Caco-2 (cell line): ENCODE results near the gene PCSK9. TPM values are rescaled to one million over a fixed set of nuclear protein-coding genes. Genes with fewer than 3 reads are reported as not detected.

Experiments
- BruUV-seq: library from RNA; stranded (reverse); fragments of 400-500 nt; replicated peaks from 2 replicates; lab custom pipeline; 2021; lab: Mats Ljungman, UMichigan
- CTCF ChIA-PET: fragments of 300-600 bp; sonication (Branson Sonifier 250); formaldehyde crosslinking; loops from one replicate; lab custom pipeline; 2022; ENCODE audit warnings: antibody characterized with exemption; lab: Charles Lee
- POLR2A ChIA-PET: fragments of 300-600 bp; sonication (Branson Sonifier 250); formaldehyde crosslinking; loops from one replicate; lab custom pipeline; 2022; ENCODE audit warnings: antibody characterized with exemption; lab: Charles Lee
- DNase-seq, 2 experiments: peaks; one replicate each; pipeline versions ENCODE4 v3.0.0 to v3.0.0-alpha.2; 2020 to 2022
- H3K27me3 ChIP-seq: replicated peaks from 2 replicates; pipeline ENCODE4 v1.6.0; 2011; ENCODE audit warnings: low read length; ENCODE audit not compliant: control insufficient read depth, insufficient read depth
- H3K36me3 ChIP-seq: 2 replicates; pipeline ENCODE4 v1.5.1; 2011; ENCODE audit warnings: low read length; ENCODE audit not compliant: control insufficient read depth, insufficient read depth
- H3K4me1 ChIP-seq: fragments of 250-450 bp; sonication (Bioruptor Pico); 2 replicates; pipeline ENCODE4 v1.5.1; 2020; ENCODE audit warnings: mild to moderate bottlenecking
- H3K4me3 ChIP-seq: 2 replicates; pipeline ENCODE4 v1.5.1; 2011; ENCODE audit warnings: low read depth, mild to moderate bottlenecking, control low read depth, low read length
- H3K9me3 ChIP-seq: fragments of 250-450 bp; sonication (Bioruptor Pico); 2 replicates; pipeline ENCODE4 v1.5.1; 2020; ENCODE audit warnings: mild to moderate bottlenecking, moderate library complexity
- H3K27ac Mint-ChIP-seq: one replicate; pipeline ENCODE4 v1.8.0; 2022; ENCODE audit warnings: mixed read lengths; ENCODE audit not compliant: unreplicated experiment
- H3K27me3 Mint-ChIP-seq: one replicate; pipeline ENCODE4 v1.8.0; 2022; ENCODE audit warnings: mixed read lengths; ENCODE audit not compliant: insufficient read depth, unreplicated experiment
- H3K36me3 Mint-ChIP-seq: one replicate; pipeline ENCODE4 v1.8.0; 2022; ENCODE audit warnings: mild to moderate bottlenecking, mixed read lengths; ENCODE audit not compliant: insufficient read depth, unreplicated experiment
- H3K4me1 Mint-ChIP-seq: one replicate; pipeline ENCODE4 v1.8.0; 2022; ENCODE audit warnings: low read depth, mixed read lengths; ENCODE audit not compliant: unreplicated experiment
- H3K4me3 Mint-ChIP-seq: one replicate; pipeline ENCODE4 v1.8.0; 2022; ENCODE audit warnings: mild to moderate bottlenecking, moderate library complexity, mixed read lengths; ENCODE audit not compliant: unreplicated experiment
- H3K9me3 Mint-ChIP-seq: one replicate; pipeline ENCODE4 v1.8.0; 2022; ENCODE audit warnings: mixed read lengths; ENCODE audit not compliant: unreplicated experiment
- intact Hi-C: fragments of 100-400 bp; cut with micrococcal nuclease; formaldehyde crosslinking; loops from one replicate; pipeline ENCODE4 v1.10.0; 2022; ENCODE audit not compliant: unreplicated experiment
- total RNA-seq: library from RNA; stranded (reverse); gene quantifications from 2 replicates; pipeline ENCODE4 v1.2.3, GENCODE V29; 2022
- TF ChIP-seq, protein P1 (sequence below), 2 experiments: fragments of 200-600 bp in 1 of 2; IDR thresholded peaks; 1 replicate in 1 of 2; 2 replicates in 1 of 2; pipeline versions ENCODE4 v1.5.1 to v1.8.0; 2011 to 2022; ENCODE audit warnings: antibody characterized with exemption in 1 of 2, control low read depth in 1 of 2, inconsistent platforms in 1 of 2, low read depth in 1 of 2, low read length in 1 of 2, mild to moderate bottlenecking in 1 of 2, moderate library complexity in 1 of 2; ENCODE audit not compliant: insufficient read depth in 1 of 2, severe bottlenecking in 1 of 2, unreplicated experiment in 1 of 2

Gene PCSK9
- total RNA-seq, 1 experiment from 2014 or later: 29.4 TPM

DNA sequence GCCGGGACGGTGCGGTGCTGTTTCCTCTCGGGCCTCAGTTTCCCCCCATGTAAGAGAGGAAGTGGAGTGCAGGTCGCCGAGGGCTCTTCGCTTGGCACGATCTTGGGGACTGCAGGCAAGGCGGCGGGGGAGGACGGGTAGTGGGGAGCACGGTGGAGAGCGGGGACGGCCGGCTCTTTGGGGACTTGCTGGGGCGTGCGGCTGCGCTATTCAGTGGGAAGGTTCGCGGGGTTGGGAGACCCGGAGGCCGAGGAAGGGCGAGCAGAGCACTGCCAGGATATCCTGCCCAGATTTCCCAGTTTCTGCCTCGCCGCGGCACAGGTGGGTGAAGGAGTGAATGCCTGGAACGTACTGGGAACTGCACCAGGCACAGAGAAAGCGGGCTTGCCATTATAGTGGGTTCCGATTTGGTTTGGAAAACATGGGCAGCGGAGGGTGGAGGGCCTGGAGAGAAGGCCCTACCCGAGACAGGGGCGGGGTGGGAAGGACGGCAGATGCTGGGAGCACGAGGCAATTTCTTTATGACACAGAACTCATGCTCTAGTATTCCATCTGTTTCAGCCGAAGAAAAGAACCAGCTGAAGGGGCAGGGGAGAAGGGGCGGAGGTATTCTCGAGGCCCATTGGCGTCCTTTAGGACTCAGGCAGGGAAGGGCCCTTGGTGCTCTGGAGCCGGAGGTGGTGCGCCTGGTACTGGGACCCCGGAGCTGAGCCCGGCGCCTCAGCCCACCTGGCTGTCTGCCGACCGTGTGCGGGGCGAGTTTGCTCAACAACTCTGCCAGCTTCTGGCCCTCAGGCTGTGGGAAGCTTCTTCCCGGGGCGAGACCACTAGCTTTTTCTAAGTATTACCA lies 960 bp downstream of the PCSK9 start:
- Mint-ChIP-seq H3K36me3 (peaks cover 12% of the 10 kb centered on the region), H3K9me3 (no peaks in the 10 kb centered on the region), H3K4me1 (peaks cover 13% of the 10 kb centered on the region), H3K27ac (peak overlapping the region; percentile 72), H3K4me3 (peak overlapping the region; percentile 95), H3K27me3 (no peaks in the 10 kb centered on the region)
- Histone ChIP-seq H3K27me3 (no peaks in the 10 kb centered on the region), H3K9me3 (no peaks in the 10 kb centered on the region), H3K4me1 (peaks cover 9% of the 10 kb centered on the region), H3K36me3 (peaks cover 4% of the 10 kb centered on the region), H3K4me3 (peak overlapping the region; percentile 96)
- ChIA-PET CTCF (interaction anchor here (0.9 kb wide), 2 partner anchors 18 to 31 kb away, joined by 3 to 4 read pairs; no protein-coding TSS in a partner anchor), POLR2A (no interaction called here)
- DNase-seq: peak in 1 of 2 experiments; percentile 20
- no TSS peak for BruUV-seq
- intact Hi-C loops: no loop called here
- TF ChIP-seq, protein P1, sequence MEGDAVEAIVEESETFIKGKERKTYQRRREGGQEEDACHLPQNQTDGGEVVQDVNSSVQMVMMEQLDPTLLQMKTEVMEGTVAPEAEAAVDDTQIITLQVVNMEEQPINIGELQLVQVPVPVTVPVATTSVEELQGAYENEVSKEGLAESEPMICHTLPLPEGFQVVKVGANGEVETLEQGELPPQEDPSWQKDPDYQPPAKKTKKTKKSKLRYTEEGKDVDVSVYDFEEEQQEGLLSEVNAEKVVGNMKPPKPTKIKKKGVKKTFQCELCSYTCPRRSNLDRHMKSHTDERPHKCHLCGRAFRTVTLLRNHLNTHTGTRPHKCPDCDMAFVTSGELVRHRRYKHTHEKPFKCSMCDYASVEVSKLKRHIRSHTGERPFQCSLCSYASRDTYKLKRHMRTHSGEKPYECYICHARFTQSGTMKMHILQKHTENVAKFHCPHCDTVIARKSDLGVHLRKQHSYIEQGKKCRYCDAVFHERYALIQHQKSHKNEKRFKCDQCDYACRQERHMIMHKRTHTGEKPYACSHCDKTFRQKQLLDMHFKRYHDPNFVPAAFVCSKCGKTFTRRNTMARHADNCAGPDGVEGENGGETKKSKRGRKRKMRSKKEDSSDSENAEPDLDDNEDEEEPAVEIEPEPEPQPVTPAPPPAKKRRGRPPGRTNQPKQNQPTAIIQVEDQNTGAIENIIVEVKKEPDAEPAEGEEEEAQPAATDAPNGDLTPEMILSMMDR (IDR thresholded peaks at IDR 0.05; ENCODE audit: insufficient read depth in 1 of 2, low read depth in 1 of 2, low read length in 1 of 2, severe bottlenecking in 1 of 2, unreplicated experiment in 1 of 2): no peak

DNA sequence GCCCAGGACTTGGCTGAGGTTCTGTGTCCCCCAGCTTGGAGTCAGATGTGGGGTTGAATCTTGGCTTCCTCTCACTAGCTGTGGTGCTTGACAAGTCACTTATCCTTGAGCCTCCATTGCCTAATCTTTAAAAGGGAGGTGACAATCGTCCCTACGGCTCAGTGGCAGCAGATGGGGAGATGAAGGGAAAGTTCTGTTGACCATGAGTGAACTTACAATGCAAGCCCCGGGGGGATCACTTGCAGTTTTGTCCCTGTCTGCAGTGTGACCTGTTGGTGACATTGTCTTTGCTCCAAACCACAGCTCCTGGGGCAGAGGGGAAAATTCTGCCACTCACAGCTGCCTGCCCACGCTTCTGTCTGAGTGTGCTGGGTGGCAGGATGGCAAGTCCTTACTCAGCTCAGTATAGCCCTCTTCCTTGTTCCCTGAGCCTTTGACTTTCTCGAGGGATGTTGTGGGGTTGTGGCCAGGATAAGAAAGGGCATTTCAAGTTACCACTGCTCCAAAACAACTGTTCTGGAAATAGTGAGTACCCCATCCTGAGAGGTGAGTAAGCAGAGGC lies 1.7 kb downstream of the PCSK9 start:
- H3K4me3 Mint-ChIP-seq: peak overlapping the region; percentile 95
- Histone ChIP-seq H3K36me3 (peaks cover 4% of the 10 kb centered on the region), H3K27me3 (no peaks in the 10 kb centered on the region), H3K4me3 (peak overlapping the region; percentile 96), H3K9me3 (no peaks in the 10 kb centered on the region), H3K4me1 (peaks cover 9% of the 10 kb centered on the region)
- H3K4me1 Mint-ChIP-seq: peaks cover 13% of the 10 kb centered on the region
- H3K36me3 Mint-ChIP-seq: peaks cover 12% of the 10 kb centered on the region
- ChIA-PET POLR2A (no interaction called here), CTCF (interaction anchor here (0.9 kb wide), 2 partner anchors 19 to 30 kb away, joined by 3 to 4 read pairs; no protein-coding TSS in a partner anchor)
- intact Hi-C loops: no loop called here
- DNase-seq: no peak
- TF ChIP-seq, protein P1 (IDR thresholded peaks at IDR 0.05; ENCODE audit: insufficient read depth in 1 of 2, low read depth in 1 of 2, low read length in 1 of 2, severe bottlenecking in 1 of 2, unreplicated experiment in 1 of 2): no peak
- BruUV-seq: no TSS peak
- H3K27me3 Mint-ChIP-seq: no peaks in the 10 kb centered on the region
- H3K27ac Mint-ChIP-seq: peak overlapping the region; percentile 72
- no peaks in the 10 kb centered on the region for H3K9me3 Mint-ChIP-seq

DNA sequence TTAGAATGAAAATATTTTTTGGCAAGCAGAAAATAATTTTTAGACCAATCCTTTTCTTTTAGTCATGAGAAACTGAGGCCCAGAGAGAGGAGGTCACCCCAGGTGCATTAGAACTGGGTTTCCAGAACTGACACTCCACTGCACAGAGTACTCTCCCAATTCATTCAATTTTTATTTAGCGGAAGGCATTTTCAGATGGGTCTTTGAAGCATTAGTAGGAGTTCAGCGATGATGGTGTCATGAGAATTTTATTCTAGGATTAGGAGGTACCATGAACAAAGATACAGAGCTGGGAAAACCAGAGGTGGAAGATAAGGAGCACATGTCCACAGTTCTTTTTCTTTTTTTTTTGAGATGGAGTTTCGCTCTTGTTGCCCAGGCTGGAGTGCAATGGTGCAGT lies 2.3 kb downstream of the PCSK9 start:
- ChIA-PET POLR2A (no interaction called here), CTCF (interaction anchor here (0.7 kb wide), 1 partner anchor 97 kb away, joined by 3 read pairs; no protein-coding TSS in a partner anchor)
- intact Hi-C loops: no loop called here
- H3K4me3 Mint-ChIP-seq: peak overlapping the region; percentile 95
- H3K4me1 Mint-ChIP-seq: peaks cover 13% of the 10 kb centered on the region
- peaks cover 4% of the 10 kb centered on the region for H3K36me3 ChIP-seq
- H3K27me3 Mint-ChIP-seq: no peaks in the 10 kb centered on the region
- TF ChIP-seq, protein P1 (IDR thresholded peaks at IDR 0.05; ENCODE audit: insufficient read depth in 1 of 2, low read depth in 1 of 2, low read length in 1 of 2, severe bottlenecking in 1 of 2, unreplicated experiment in 1 of 2): no peak
- no peaks in the 10 kb centered on the region for H3K27me3 ChIP-seq
- H3K9me3 ChIP-seq: no peaks in the 10 kb centered on the region
- H3K27ac Mint-ChIP-seq: no peak overlapping the region
- peaks cover 9% of the 10 kb centered on the region for H3K4me1 ChIP-seq
- no peaks in the 10 kb centered on the region for H3K9me3 Mint-ChIP-seq
- no TSS peak for BruUV-seq
- H3K4me3 ChIP-seq: no peak overlapping the region; the same call in 1 of the 2 replicates
- DNase-seq: no peak
- peaks cover 12% of the 10 kb centered on the region for H3K36me3 Mint-ChIP-seq
